HEK293 (cell line): ENCODE data around the gene ZSCAN26.
"Not testable (repeated sequence)": the region's sequence is repeated elsewhere in the genome, so short reads cannot be mapped to it uniquely, and the experiment has no call there.

Experiments
- CTCF ChIA-PET: fragments of 350-600 bp; formaldehyde crosslinking; extraction: SDS; loops from one replicate; lab custom pipeline; 2021; ENCODE audit warnings: antibody characterized with exemption; lab: Yijun Ruan, JAX
- POLR2A ChIA-PET: fragments of 300-600 bp; formaldehyde crosslinking; extraction: SDS; loops from one replicate; lab custom pipeline; 2020; ENCODE audit warnings: antibody characterized with exemption, inconsistent platforms; lab: Yijun Ruan, JAX
- H3K27ac ChIP-seq: fragments of 200-500 bp; sonication (Bioruptor generic); 2 replicates; pipeline ENCODE4 v1.5.1; 2014; ENCODE audit warnings: low read depth, low read length, control low read depth, inconsistent platforms; ENCODE audit errors: extremely low read depth
- H3K36me3 ChIP-seq, 2 experiments: fragments of 200-500 bp in 1 of 2; sonication (Bioruptor generic) in 1 of 2; 1 replicate in 1 of 2; 2 replicates in 1 of 2; pipeline ENCODE4 v1.5.1; 2014 to 2017; ENCODE audit warnings: inconsistent platforms in 2 of 2, low read length in 2 of 2; ENCODE audit not compliant: control insufficient read depth in 2 of 2, insufficient read depth in 1 of 2
- H3K4me1 ChIP-seq: fragments of 200-500 bp; sonication (Bioruptor generic); 2 replicates; pipeline ENCODE4 v1.5.1; 2014; ENCODE audit warnings: mild to moderate bottlenecking, low read length, inconsistent platforms; ENCODE audit not compliant: control insufficient read depth, insufficient read depth
- H3K4me3 ChIP-seq: 2 replicates; pipeline ENCODE4 v1.5.1; 2011; ENCODE audit warnings: low read depth, mild to moderate bottlenecking, control low read depth, low read length, moderate library complexity
- H3K9me3 ChIP-seq: fragments of 200-500 bp; sonication (Bioruptor generic); 2 replicates; pipeline ENCODE4 v1.5.1; 2014; ENCODE audit warnings: low read depth, low read length, inconsistent platforms; ENCODE audit not compliant: control insufficient read depth, insufficient read depth
- HOXA7 ChIP-seq: sonication (generic); formaldehyde crosslinking; IDR thresholded peaks from 2 replicates; pipeline ENCODE4 v1.8.1; 2022; ENCODE audit warnings: missing genetic modification reagents, borderline replicate concordance
- ZEB2 ChIP-seq: fragments of 450-650 bp; formaldehyde crosslinking; IDR thresholded peaks from 2 replicates; pipeline ENCODE4 v1.5.1; 2016; ENCODE audit warnings: missing biosample characterization, missing genetic modification characterization
- ZIC2 ChIP-seq: fragments of 450-650 bp; formaldehyde crosslinking; IDR thresholded peaks from 2 replicates; pipeline ENCODE4 v1.5.1; 2016; ENCODE audit warnings: missing biosample characterization, missing genetic modification characterization
- ZNF239 ChIP-seq: fragments of 450-650 bp; formaldehyde crosslinking; IDR thresholded peaks from 2 replicates; pipeline ENCODE4 v1.5.1; 2016; ENCODE audit warnings: missing biosample characterization, missing genetic modification characterization
- ZNF391 ChIP-seq: fragments of 450-650 bp; formaldehyde crosslinking; IDR thresholded peaks from 2 replicates; pipeline ENCODE4 v1.5.1; 2016; ENCODE audit warnings: low read depth, missing biosample characterization, missing genetic modification characterization, borderline replicate concordance
- ZNF629 ChIP-seq: fragments of 450-650 bp; formaldehyde crosslinking; IDR thresholded peaks from 2 replicates; pipeline ENCODE4 v1.5.1; 2017; ENCODE audit warnings: missing biosample characterization, missing genetic modification characterization
- ZNF792 ChIP-seq: fragments of 450-650 bp; formaldehyde crosslinking; IDR thresholded peaks from 2 replicates; pipeline ENCODE4 v1.5.1; 2016; ENCODE audit warnings: missing biosample characterization, missing genetic modification characterization
- ZSCAN16 ChIP-seq: fragments of 450-650 bp; formaldehyde crosslinking; IDR thresholded peaks from 2 replicates; pipeline ENCODE4 v1.5.1; 2016; ENCODE audit warnings: missing biosample characterization, missing genetic modification characterization
- TF ChIP-seq, protein P1 (sequence below): fragments of 450-650 bp; formaldehyde crosslinking; IDR thresholded peaks from 2 replicates; pipeline ENCODE4 v1.5.1; 2016; ENCODE audit warnings: missing biosample characterization, missing genetic modification characterization, borderline replicate concordance
- TF ChIP-seq, protein P2 (sequence below): fragments of 450-650 bp; formaldehyde crosslinking; conservative IDR thresholded peaks from 2 replicates; pipeline ENCODE4 v1.5.1; 2016; ENCODE audit warnings: low read depth, missing biosample characterization, missing genetic modification characterization
- TF ChIP-seq, protein P3 (sequence below): fragments of 450-650 bp; formaldehyde crosslinking; conservative IDR thresholded peaks from 2 replicates; pipeline ENCODE4 v1.5.1; 2016; ENCODE audit warnings: low read depth, missing biosample characterization, missing genetic modification characterization
- TF ChIP-seq, protein P4 (sequence below): fragments of 450-650 bp; formaldehyde crosslinking; IDR thresholded peaks from 2 replicates; pipeline ENCODE4 v1.5.1; 2017; ENCODE audit warnings: missing biosample characterization, mild to moderate bottlenecking, missing genetic modification characterization, moderate library complexity

The ZSCAN26 gene

DNA sequence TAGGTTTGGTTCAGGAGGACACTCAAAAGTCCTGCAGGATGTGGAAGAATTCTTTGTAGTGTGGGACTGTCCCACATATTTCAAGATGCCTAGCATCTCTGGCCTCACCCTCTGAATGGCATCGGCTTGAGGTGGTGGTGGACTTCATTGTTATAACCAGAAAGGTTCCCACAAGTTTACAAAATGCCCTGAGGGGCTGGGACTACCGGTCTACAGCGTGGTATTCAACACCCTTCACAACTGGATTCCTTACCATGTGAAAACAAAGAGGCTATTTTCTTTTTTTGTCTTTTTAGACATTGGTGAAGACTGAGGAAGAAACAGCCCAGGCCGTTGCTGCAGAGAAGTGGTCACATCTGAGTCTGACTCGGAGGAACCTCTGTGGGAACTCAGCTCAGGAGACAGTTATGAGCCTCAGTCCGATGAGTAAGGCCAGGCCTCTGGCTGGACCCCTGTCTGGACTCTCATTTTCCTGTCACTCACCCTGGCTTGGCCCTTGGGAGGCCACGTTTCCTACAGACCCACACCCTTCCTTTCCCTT lies 29.6 kb downstream of the ZSCAN26 start (continued):
- TF ChIP-seq, protein P1, sequence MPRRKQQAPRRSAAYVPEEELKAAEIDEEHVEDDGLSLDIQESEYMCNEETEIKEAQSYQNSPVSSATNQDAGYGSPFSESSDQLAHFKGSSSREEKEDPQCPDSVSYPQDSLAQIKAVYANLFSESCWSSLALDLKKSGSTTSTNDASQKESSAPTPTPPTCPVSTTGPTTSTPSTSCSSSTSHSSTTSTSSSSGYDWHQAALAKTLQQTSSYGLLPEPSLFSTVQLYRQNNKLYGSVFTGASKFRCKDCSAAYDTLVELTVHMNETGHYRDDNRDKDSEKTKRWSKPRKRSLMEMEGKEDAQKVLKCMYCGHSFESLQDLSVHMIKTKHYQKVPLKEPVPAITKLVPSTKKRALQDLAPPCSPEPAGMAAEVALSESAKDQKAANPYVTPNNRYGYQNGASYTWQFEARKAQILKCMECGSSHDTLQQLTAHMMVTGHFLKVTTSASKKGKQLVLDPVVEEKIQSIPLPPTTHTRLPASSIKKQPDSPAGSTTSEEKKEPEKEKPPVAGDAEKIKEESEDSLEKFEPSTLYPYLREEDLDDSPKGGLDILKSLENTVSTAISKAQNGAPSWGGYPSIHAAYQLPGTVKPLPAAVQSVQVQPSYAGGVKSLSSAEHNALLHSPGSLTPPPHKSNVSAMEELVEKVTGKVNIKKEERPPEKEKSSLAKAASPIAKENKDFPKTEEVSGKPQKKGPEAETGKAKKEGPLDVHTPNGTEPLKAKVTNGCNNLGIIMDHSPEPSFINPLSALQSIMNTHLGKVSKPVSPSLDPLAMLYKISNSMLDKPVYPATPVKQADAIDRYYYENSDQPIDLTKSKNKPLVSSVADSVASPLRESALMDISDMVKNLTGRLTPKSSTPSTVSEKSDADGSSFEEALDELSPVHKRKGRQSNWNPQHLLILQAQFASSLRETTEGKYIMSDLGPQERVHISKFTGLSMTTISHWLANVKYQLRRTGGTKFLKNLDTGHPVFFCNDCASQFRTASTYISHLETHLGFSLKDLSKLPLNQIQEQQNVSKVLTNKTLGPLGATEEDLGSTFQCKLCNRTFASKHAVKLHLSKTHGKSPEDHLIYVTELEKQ (tag by site-specific recombination), result no peak
- TF ChIP-seq ZNF629 (tag by site-specific recombination) (no peak), ZNF792 (tag by site-specific recombination) (no peak), HOXA7 (CRISPR knock-in tag) (no peak), ZEB2 (tag by site-specific recombination) (no peak)
- TF ChIP-seq, protein P2, sequence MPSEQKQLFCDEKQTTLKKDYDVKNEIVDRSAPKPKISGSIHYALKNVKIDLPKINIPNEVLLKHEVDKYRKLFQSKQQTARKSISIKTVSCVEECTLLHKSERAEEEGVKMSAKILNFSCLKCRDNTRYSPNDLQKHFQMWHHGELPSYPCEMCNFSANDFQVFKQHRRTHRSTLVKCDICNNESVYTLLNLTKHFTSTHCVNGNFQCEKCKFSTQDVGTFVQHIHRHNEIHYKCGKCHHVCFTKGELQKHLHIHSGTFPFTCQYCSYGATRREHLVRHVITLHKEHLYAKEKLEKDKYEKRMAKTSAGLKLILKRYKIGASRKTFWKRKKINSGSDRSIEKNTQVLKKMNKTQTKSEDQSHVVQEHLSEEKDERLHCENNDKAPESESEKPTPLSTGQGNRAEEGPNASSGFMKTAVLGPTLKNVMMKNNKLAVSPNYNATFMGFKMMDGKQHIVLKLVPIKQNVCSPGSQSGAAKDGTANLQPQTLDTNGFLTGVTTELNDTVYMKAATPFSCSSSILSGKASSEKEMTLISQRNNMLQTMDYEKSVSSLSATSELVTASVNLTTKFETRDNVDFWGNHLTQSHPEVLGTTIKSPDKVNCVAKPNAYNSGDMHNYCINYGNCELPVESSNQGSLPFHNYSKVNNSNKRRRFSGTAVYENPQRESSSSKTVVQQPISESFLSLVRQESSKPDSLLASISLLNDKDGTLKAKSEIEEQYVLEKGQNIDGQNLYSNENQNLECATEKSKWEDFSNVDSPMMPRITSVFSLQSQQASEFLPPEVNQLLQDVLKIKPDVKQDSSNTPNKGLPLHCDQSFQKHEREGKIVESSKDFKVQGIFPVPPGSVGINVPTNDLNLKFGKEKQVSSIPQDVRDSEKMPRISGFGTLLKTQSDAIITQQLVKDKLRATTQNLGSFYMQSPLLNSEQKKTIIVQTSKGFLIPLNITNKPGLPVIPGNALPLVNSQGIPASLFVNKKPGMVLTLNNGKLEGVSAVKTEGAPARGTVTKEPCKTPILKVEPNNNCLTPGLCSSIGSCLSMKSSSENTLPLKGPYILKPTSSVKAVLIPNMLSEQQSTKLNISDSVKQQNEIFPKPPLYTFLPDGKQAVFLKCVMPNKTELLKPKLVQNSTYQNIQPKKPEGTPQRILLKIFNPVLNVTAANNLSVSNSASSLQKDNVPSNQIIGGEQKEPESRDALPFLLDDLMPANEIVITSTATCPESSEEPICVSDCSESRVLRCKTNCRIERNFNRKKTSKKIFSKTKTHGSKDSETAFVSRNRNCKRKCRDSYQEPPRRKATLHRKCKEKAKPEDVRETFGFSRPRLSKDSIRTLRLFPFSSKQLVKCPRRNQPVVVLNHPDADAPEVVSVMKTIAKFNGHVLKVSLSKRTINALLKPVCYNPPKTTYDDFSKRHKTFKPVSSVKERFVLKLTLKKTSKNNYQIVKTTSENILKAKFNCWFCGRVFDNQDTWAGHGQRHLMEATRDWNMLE (tag by site-specific recombination), result no peak

DNA sequence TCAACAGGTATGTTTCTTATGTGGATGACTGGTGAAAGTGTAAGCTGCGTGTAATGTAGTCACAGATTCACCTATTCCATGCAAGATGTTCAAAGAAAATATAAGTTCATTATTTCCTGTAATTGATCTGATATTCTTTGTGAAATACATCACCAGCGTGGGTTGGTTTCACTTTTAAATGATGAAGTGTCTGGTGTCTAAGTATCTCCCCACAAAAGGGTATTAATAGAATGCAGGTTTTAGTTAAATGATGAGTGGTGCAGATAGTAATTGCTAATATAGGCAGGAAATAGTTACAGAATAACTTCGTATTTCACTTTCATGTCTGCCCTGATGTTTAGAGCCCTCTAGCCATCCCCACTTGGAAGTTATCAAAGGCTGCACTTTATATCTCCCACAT lies 36.6 kb downstream of the ZSCAN26 start:
- no peak overlapping the region for H3K27ac ChIP-seq
- H3K9me3 ChIP-seq, result no peaks in the 10 kb centered on the region
- CTCF ChIA-PET, result no interaction called here
- H3K36me3 ChIP-seq, result peaks cover 10 to 34% of the 10 kb centered on the region in 2 experiments; a peak in 2 of 3 replicates
- no peak for TF ChIP-seq ZIC2 (tag by site-specific recombination)
- no peak for TF ChIP-seq ZNF239 (tag by site-specific recombination)
- TF ChIP-seq, protein P3, sequence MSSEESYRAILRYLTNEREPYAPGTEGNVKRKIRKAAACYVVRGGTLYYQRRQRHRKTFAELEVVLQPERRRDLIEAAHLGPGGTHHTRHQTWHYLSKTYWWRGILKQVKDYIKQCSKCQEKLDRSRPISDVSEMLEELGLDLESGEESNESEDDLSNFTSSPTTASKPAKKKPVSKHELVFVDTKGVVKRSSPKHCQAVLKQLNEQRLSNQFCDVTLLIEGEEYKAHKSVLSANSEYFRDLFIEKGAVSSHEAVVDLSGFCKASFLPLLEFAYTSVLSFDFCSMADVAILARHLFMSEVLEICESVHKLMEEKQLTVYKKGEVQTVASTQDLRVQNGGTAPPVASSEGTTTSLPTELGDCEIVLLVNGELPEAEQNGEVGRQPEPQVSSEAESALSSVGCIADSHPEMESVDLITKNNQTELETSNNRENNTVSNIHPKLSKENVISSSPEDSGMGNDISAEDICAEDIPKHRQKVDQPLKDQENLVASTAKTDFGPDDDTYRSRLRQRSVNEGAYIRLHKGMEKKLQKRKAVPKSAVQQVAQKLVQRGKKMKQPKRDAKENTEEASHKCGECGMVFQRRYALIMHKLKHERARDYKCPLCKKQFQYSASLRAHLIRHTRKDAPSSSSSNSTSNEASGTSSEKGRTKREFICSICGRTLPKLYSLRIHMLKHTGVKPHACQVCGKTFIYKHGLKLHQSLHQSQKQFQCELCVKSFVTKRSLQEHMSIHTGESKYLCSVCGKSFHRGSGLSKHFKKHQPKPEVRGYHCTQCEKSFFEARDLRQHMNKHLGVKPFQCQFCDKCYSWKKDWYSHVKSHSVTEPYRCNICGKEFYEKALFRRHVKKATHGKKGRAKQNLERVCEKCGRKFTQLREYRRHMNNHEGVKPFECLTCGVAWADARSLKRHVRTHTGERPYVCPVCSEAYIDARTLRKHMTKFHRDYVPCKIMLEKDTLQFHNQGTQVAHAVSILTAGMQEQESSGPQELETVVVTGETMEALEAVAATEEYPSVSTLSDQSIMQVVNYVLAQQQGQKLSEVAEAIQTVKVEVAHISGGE, result no peak
- TF ChIP-seq ZNF391, result no peak
- TF ChIP-seq, protein P4, sequence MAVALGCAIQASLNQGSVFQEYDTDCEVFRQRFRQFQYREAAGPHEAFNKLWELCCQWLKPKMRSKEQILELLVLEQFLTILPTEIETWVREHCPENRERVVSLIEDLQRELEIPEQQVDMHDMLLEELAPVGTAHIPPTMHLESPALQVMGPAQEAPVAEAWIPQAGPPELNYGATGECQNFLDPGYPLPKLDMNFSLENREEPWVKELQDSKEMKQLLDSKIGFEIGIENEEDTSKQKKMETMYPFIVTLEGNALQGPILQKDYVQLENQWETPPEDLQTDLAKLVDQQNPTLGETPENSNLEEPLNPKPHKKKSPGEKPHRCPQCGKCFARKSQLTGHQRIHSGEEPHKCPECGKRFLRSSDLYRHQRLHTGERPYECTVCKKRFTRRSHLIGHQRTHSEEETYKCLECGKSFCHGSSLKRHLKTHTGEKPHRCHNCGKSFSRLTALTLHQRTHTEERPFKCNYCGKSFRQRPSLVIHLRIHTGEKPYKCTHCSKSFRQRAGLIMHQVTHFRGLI (tag by site-specific recombination), result no peak
- no peak for TF ChIP-seq ZSCAN16 (tag by site-specific recombination)
- H3K4me1 ChIP-seq, result no peaks in the 10 kb centered on the region
- H3K4me3 ChIP-seq, result no peak overlapping the region
- POLR2A ChIA-PET, result interaction anchor here (1.2 kb wide), 1 partner anchor 22 kb away, joined by 3 read pairs; the partner anchor contains the start of gene PGBD1

DNA sequence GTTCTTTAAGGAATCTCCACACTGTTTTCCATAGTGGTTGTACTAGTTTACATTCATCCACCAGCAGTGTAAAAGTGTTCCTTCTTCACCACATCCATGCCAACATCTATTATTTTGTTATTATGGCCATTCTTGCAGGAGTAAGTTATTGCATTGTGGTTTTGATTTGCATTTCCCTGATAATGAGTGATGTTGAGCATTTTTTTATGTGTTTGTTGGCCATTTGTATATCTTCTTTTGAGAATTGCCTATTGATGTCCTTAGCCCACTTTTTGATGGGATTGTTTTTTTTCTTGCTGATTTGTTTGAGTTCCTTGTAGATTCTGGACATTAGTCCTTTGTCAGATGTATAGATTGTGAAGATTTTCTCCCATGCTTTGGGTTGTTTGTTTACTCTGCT lies 39.4 kb downstream of the ZSCAN26 start:
- peaks cover 7 to 15% of the 10 kb centered on the region in 2 experiments; a peak in 2 of 3 replicates for H3K36me3 ChIP-seq
- H3K27ac ChIP-seq, H3K4me1 ChIP-seq, H3K4me3 ChIP-seq, H3K9me3 ChIP-seq, CTCF ChIA-PET, POLR2A ChIA-PET: not testable (repeated sequence)
